DND-41 (cell line): Measurements from ENCODE around the gene CLIP3.

Experiments used
- CTCF ChIP-seq: IDR thresholded peaks from 2 replicates; pipeline ENCODE4 v1.5.1; 2012; ENCODE audit warnings: borderline replicate concordance, low read length, moderate library complexity, mild to moderate bottlenecking; ENCODE audit not compliant: poor library complexity, severe bottlenecking; ENCODE audit errors: extremely low read depth
- EZH2 ChIP-seq: IDR thresholded peaks from 3 replicates; pipeline ENCODE4 v1.6.1; 2012; ENCODE audit warnings: borderline replicate concordance, low read depth, mild to moderate bottlenecking, moderate library complexity, low read length, inconsistent platforms; ENCODE audit not compliant: severe bottlenecking

GRCh38 chr19:36031308-36031707 is 1.4 kb downstream of the CLIP3 start:
- TF ChIP-seq CTCF (no peak), EZH2 (no peak)
